GM21529 (cell line): Measurements from ENCODE around the gene LYRM4.

Experiments used
- ATAC-seq: cut with Tn5 transposase; IDR thresholded peaks from one replicate; pipeline ENCODE4 v1.9.1; 2021; ENCODE audit not compliant: unreplicated experiment

Gene LYRM4

DNA sequence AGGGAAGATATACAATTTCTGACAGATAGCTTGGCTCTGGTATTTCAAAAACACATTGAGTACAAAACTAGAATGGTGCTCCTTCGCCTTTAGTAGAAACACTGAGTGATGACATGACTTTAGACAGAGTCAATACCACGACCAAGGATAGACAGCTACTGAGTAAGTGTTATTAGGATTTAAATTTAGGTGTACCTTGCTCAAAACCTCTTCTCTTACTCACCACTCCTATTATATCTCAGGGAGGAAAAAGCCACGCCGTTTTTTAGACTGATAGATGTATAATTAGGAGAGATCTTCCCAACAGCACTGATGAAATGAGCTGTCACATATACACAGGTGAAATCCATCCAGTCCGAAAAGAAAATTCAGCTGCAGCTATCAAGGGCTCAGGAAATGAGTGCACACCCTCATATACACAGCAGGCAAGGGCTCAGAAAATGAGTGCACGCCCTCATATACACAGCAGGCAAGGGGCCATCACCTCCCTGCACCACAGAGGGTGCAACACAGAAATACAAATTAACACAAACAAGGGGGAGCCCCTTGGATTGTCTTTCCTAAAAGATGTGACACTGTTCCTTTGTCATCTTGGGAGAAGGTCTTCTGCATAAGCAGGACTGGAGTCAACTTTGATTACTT is 53.7 kb downstream of the LYRM4 start:
- no peak for ATAC-seq

DNA sequence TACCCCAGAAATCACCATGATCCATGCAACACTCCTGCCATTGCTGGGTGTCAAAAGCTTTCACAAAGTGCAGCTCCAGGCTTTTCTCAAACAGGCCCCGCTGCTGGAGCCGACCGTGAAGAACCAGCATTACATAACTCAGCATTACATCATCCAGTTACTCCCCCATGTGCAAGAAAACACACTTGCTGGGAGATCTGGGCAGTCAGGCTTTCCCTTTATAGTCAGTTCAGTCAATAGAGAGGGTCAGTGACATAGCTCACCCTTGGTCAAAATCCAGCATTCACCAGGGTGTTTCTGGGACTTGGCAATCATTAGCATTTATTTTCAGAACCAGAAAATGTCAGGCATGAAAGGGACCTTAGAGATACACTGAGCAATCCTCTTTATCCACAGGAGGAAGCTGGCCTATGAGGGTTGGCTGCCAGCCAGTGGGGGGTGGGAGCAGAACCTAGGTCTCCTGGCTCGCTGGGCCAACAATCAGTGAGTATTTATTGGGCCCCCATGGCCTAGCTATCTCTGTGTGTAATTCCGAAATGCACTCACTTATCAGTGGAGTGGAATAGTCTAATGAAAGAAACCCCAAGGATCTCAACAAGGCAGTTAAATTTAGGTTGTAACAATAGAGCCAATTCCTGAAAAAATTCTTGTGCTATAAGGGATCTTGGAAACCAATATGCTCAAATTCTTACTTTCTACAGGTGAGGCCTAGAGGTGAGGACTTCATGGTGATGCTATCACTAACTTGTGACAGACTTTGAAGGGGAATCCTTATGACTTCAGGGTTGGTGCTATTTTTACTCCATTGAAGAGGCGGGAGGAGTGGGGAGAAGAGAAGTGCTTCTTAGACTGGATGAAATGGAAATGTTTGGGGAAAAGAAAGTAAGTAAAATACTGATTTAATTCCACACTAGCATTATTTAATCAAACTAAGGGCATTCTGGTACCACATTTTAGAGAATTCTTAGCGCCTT is 54.6 kb downstream of the LYRM4 start:
- no peak for ATAC-seq

DNA sequence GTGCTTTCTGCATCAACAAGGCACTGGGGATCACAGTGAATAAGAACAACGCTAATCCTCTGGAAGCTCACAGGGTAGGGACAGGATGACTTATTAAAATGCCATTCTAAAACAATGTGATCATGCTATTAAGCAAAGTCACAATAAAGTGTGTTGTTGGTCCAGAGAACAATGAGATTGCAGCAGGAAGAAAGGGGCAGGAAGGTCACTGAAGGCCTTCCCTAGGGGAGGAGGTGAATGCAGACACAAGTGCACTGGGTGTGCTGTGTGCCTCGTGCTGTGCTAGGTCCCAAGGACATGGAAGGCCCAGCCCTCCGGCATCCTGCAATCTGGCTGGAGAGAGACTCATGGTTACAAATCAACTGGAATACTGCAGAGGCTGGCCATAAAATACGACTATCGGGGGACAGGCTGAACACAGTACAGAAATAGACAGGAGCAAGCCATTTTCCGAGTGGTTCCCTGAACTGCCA is 55.7 kb downstream of the LYRM4 start:
- no peak for ATAC-seq

DNA sequence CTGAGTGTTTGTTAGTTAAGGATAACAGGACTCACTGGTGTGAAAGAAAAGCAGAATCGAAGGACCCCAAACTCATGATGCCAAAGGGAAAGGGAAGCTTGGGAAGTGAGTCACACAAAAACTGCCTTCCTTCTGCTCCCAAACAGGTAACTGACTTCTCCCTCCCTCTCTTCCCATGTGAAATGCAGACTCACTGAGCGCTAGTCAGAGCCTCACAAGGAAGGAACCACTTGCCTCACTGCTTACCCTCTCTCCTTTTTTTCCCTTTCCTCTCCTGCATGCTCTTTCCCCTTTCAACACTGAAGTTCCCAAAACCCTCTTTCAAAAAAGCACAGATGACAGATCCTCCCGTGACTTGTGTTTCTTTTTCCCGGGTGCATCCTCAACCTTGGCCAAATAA is 56.4 kb downstream of the LYRM4 start:
- ATAC-seq = no peak

DNA sequence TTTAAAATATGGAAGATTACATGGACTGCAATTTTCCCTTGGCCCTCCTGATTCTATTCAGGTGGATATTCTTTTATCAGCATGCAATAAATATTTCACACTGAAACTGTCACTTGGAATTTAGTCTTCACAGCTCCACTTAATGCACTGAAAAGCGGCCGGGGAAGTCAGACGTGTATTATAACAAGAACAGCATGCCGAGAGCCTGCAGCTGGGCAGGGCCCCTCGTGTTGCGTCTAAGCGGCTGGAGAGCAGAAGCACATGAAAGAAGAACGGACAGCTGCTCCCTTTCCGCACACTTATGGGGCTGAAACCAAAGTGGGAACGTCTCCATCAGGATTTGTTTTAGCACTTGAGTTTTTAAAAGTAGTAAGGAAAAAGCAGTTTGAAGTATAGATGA is 57.2 kb downstream of the LYRM4 start:
- ATAC-seq = no peak

DNA sequence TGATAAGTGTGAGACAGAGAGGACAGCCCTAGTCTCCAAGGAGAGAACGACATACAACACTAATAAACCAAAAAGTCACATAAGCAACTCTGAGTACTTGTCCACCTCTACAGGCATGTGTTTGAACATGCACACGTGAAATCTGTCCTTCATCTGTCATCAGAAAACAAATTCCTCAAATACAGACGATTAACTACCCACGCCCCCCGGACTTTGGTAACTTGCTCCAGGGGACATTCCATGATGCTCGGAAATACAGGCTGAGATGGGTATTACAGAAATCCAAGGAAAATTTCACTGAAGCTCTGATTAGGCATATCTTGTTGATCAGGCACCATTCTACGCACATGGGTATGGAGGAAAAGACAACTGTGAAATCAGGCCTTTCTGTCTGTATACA is 57.8 kb downstream of the LYRM4 start:
- no peak for ATAC-seq

DNA sequence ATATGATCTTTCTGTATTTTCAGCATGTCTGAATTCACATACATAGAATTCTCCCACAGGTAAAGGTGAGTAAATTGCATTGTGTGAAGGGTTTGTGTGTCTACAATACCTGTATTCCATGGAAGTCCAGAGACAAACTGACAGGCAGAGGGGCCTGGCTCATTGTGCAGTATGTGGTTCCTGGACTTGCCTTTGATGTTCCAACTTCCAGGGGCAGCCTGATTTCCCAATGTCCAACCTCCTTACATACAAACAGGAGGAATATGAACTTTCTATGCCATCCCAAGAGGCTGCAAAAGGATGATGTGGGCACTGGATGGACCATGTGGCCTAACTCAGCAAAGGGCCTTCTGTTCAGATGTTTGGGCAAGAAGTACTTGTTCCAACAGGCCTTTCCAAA is 58.5 kb downstream of the LYRM4 start:
- no peak for ATAC-seq

DNA sequence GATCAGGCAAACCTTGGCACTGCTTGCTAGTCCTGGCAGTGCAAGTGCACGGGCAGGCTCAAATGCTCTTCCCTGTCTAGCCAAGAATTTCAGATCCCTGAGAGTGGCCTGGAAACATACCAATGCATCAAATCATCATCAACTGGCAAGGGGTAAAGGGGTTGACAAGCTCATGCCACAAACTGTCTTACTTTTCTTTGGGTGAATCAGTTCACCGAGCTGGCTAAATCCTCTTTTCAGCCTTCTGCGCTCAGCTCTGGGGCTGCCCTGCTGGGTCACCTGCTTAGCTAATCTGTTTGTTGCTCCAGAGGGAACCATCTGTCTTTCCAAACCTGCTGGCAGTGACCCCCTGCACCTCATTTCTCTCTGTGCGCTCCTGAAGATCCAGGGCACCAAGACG is 59.5 kb downstream of the LYRM4 start:
- no peak for ATAC-seq

DNA sequence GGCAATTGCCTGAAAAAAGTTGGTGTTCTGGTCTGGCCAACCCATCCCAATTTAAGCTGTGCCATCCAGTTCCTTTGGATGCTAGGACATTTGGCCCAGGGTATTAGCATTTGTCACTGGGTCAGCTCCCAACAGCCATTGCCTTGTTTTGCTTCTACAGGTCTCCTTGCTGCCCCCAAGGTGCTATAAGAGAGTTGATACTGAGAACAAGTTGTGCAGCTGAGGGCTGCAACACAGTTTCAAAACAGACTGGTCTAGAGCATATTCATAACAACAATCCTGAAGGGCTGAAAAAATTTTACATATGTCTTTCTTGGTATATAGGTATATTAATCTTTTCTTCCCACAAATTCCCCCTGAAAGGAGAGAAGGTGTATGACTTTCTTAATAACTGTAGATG is 61.0 kb downstream of the LYRM4 start:
- ATAC-seq = no peak

DNA sequence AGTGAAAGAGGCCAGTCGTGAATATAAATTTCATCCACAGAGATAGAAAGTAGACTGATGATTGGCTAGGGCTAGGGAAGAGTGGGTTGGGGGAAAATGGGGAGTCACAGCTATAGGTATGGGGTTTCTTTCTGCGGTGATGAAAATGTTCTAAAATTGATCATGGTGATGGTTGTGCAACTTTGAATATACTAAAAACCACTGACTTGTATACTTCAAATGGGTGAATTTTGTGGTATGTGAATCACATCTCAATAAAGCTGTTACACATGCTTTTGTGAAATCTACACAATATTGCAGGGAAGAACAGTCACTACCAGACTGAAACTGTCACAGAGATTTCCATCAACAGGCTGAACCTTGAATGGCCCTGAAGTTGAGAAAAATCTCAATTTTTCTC is 61.5 kb downstream of the LYRM4 start:
- ATAC-seq = no peak

DNA sequence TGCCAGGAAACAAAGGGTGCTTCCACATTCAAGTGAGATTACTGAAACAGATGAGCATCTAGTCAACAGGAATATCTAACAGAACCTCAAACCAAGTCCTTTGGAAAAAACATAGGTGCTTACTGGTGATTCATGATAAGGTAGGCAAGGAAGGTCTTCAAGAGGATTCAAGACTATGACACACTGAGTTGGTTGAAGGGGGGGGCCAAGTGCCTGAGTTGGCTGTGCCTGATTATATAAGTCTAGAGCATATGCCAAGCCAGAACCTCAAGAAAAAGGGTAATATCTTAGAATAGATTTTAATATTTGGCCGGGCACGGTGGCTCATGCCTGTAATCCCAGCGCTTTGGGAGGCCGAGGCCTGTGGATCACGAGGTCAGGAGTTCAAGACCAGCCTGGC is 63.7 kb downstream of the LYRM4 start:
- ATAC-seq = no peak

DNA sequence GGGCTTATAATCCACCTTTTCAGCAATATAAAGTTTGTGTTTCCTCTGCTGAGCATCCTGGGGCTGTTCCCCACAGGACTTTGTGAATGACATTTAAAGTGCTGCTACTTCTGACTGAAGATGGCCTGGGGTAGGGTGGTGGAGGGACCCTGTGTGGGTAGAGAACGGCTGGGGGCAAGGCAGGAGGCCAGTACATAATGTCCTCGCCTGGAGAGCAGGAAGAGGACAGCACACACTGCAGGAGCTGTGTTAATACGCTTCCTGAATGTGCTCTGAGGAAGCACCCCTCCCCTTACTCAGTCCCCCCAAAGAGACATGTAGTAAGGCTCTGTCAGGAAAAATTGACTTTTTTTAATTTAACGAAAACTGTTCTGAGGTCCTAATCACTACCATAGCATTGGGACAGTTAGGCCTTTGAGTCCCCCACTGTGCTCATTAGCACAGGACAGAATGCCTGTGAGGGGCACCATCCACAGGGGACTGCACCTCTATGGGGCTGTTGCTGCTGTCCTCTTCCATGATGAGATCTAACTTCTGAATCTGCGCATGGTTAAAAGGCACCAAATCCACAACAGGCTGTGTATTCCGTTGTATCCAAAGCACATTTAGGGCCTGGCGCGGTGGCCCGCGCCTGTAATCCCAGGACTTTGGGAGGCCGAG is 68.5 kb downstream of the LYRM4 start:
- no peak for ATAC-seq

DNA sequence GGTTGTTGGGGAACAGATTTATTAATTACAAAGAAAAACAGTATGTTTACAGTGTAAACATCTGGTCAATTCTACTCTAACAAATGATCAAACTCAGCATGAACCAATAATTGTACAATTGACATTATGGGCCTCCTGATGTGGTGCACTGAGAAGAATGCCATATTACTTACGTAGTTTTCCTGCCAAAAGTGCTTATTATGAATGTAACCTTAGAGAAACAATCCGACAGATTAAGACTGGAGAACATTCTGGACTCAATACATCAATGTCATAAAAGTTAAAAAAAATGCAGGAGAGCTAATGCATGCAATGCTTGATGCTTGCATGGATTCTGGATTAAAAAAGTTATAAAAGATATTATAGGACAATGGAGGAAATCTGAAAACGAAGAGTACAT is 69.0 kb downstream of the LYRM4 start:
- no peak for ATAC-seq

DNA sequence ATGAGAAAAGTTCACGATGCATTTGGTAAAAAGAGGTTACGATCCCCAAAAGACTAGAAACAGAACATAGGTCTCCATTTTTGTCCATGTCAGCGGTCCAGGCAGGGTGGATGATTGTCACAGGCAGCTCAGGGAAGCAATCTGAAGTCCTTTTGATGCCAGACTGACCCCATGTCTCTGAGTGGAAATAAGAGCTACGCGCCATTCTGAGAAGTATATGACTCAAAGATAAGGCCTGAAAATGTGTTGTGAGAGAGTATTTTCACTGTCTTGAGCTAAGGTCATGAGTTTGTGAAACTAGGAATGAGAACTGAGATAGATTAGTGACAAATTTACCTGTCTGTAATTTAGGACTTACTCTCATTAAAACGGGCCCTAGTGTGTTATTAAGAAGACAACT is 69.5 kb downstream of the LYRM4 start:
- ATAC-seq = no peak

DNA sequence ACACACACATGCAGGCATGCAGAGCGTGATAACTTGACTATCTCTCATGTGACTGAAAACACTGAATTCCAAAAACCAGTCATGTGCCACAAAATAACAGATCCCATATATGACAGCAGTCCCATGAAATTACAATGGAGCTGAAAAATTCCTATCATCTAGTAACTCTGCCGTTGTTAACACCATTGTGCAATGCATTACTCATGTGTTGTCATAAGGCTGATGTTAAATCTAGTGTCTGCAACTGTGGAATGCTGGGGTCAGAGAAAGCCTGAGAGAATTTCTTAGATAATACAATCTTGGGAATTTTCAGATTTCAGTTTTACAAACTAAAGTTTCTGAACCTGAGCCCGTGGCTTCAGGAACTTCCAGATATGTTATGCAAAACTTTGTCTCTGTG is 70.2 kb downstream of the LYRM4 start:
- no peak for ATAC-seq

DNA sequence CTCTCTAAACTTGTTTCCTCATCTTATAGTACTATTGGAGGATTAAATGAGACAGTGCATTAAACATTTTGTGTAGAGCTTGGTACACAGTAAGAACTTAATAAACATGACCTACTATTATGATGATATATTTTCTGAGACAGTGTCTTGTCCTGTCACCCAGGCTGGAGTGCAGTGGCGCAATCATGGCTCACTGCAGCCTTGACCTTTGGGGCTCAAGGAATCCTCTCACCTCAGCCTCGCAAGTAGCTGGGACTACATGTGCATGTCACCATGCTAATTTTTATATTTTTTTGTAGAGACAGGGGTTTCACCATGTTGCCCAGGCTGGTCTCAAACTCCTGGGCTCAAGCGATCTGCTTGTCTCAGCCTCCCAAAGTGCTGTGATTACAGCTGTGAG is 72.1 kb downstream of the LYRM4 start:
- no peak for ATAC-seq

DNA sequence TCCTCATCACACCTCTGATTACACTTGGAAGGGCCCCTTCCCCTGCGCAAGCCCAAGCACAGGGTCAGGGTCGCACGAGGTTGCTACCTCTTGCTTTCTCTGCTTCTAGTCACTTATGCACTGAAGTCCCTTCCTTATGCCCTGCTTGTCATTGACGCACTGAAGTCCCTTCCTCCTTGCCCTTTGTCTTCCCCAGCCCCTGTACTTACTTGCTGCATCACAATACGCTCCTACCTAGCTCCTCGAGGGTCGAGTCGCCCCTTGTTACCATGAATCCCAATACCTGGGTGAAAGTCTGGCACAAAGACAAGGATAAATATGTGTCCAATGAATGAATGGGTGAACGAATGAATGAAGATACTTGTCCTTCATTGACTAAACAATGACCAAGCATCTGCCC is 75.9 kb downstream of the LYRM4 start:
- no peak for ATAC-seq

DNA sequence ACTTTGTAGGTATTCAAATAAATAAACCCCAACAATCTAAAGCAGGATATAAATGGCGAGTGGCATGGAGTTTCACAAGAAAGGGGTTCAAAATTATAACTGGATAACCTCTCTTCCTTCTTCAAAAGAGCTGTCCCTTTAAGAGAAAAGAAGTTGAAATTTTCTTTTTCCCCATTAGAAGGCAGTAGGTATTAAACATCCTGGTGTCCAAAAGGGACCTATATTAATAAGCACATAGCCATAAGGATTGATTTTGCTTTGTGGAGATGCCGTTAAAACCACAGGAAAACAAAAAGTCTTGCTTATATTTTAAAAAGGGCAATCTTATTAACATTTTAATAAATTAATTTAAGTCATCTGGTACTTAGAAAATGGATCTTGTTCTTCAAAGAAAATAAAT is 76.5 kb downstream of the LYRM4 start:
- no peak for ATAC-seq

DNA sequence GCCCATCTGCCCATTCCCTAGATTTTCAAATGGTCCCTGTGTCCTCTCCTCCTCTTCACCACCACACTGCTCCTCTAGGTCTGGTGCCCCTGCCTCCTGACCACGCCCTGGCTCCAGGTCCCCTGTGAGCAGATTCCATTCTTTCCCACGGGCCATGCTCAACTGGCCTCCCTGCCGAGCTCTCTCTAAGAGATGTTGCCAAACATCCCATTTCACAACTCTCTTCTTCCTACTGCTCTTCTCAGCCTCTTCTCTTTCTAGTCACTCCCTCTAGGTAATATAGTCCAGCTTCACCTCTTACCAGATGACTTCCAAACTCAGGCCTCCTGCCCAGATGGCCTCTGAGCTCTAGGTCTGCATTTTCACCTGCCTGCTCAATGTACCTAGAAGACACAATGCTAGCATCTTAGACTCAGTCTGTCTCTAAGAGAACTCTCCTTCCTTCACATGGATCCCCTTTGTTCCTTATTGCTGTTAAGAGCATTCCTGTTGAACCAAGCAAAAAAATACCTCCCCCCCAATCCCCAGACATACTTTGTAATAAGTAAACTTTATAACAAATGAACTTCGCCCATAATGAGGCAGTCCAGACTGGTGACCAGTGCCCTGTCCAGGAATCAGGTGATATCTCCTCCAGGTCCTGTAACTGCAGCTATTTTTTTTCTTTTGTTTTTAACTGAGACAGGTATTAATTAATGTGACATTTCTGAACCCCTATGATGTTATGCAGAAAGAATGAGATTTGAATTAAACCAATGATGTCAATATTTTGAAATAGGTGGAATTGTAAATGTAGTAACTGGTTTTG is 79.0 kb downstream of the LYRM4 start:
- ATAC-seq = no peak

DNA sequence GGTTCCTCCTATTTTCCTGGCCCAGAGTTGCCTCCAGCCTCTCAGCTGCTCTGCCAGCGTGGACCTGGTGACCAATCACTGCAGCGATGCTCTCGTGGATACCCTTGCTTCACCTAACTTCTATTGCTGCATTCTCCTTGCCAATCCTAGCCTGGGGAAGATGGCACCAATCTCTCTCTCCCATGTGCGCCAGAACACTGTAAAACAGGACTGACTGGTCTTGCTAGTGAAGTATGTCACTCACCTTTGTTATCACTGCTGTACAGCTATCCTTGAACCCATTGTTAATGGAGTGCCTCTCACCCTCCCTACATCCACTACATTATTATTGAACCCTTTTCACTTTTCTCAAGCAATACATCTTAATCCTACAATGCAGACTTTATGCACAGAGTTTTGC is 80.1 kb downstream of the LYRM4 start:
- no peak for ATAC-seq

DNA sequence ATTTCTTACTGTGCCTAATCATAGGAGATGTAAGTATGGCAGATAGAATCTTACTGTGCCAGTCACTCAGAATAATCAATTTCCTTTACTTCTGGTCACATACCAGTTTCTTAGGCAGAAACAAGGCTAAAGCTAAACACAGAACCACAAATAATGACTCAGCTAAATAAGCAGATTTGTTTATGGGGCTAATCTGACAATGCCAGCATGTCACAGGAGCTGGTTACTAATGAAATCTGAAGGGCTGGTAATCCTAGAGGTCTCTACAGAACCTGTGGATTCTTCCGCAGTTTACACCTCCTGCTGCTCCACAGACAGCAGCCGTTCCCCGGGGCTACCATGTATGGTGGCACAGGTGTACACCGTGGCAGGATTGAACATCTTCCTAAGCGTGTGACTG is 80.8 kb downstream of the LYRM4 start:
- no peak for ATAC-seq
